ENCODE data around the gene MED25.

Gene MED25

GRCh38 chr19:49873834-49874233 is 55.7 kb downstream of the MED25 start:
- DNase-seq (ENCODE audit: low spot score), result no peak

- DNase-seq (ENCODE audit: low spot score), result no peak
Observed at GRCh38 chr19:49874503-49875157, 56.5 kb downstream of the MED25 start.

- no peak for DNase-seq (ENCODE audit: low spot score)
Observed at GRCh38 chr19:49875177-49875576, 57.1 kb downstream of the MED25 start.

- peak; percentile 81 for DNase-seq (ENCODE audit: low spot score)
Observed at GRCh38 chr19:49875857-49876421, 57.9 kb downstream of the MED25 start.

GRCh38 chr19:49876422-49877019 is 58.4 kb downstream of the MED25 start:
- peak; percentile 98 for DNase-seq (ENCODE audit: low spot score)

- peak; percentile 98 for DNase-seq (ENCODE audit: low spot score)
Observed at GRCh38 chr19:49877020-49877878, 59.2 kb downstream of the MED25 start, which contains the start of the genes AKT1S1 and TBC1D17. Gene AKT1S1, minus strand, starts transcription at chr19:49877355. Its CDS starts 4,060 bp downstream, at chr19:49873295. Gene TBC1D17, plus strand, starts transcription at chr19:49877702. Its CDS starts 22 bp downstream, at chr19:49877724.

- peak; percentile 98 for DNase-seq (ENCODE audit: low spot score)
Observed at GRCh38 chr19:49877879-49878743, 60.0 kb downstream of the MED25 start.

- DNase-seq (ENCODE audit: low spot score), result no peak
Observed at GRCh38 chr19:49878744-49879070, 60.6 kb downstream of the MED25 start.

GRCh38 chr19:49879243-49879963 is 61.3 kb downstream of the MED25 start:
- no peak for DNase-seq (ENCODE audit: low spot score)

GRCh38 chr19:49880162-49880869 is 62.2 kb downstream of the MED25 start:
- no peak for DNase-seq (ENCODE audit: low spot score)

- DNase-seq (ENCODE audit: low spot score), result no peak
Observed at GRCh38 chr19:49881186-49881585, 63.1 kb downstream of the MED25 start.

- no peak for DNase-seq (ENCODE audit: low spot score)
Observed at GRCh38 chr19:49881672-49882394, 63.7 kb downstream of the MED25 start.

GRCh38 chr19:49882643-49883042 is 64.6 kb downstream of the MED25 start:
- DNase-seq (ENCODE audit: low spot score), result no peak

- no peak for DNase-seq (ENCODE audit: low spot score)
Observed at GRCh38 chr19:49883094-49883493, 65.0 kb downstream of the MED25 start.

- no peak for DNase-seq (ENCODE audit: low spot score)
Observed at GRCh38 chr19:49884109-49884508, 66.0 kb downstream of the MED25 start.

- no peak for DNase-seq (ENCODE audit: low spot score)
Observed at GRCh38 chr19:49884760-49885159, 66.7 kb downstream of the MED25 start.
